Thoracic aorta (tissue), 2 donors: ENCODE results near the gene DAO. TPM values are rescaled to one million over a fixed set of nuclear protein-coding genes. Genes with fewer than 3 reads are reported as not detected.
"Not testable (repeated sequence)": the region's sequence is repeated elsewhere in the genome, so short reads cannot be mapped to it uniquely, and the experiment has no call there.

Experiments
- ATAC-seq: fragments of 150-250 bp; one replicate; pipeline ENCODE4 v1.8.0; 2017; ENCODE audit warnings: low read depth; ENCODE audit not compliant: insufficient number of reproducible peaks, low FRiP score
- DNase-seq: peaks from one replicate; pipeline ENCODE4 v3.0.0-alpha.2; 2020; ENCODE audit warnings: low spot score
- H3K27ac ChIP-seq, 2 donors: fragments of 200-600 bp; sonication (generic); 1 replicate in 1 of 2; 2 replicates in 1 of 2; pipeline ENCODE4 v1.5.1; 2016; ENCODE audit warnings: mild to moderate bottlenecking in 2 of 2, moderate library complexity in 2 of 2
- H3K27me3 ChIP-seq: fragments of 200-600 bp; sonication (generic); replicated peaks from 2 replicates; pipeline ENCODE4 v1.6.0; 2016; ENCODE audit warnings: mild to moderate bottlenecking; ENCODE audit not compliant: insufficient read depth
- H3K36me3 ChIP-seq: fragments of 200-600 bp; sonication (generic); one replicate; pipeline ENCODE4 v1.5.1; 2016
- H3K4me1 ChIP-seq, 2 donors: fragments of 200-600 bp; sonication (generic); 1 replicate in 1 of 2; 2 replicates in 1 of 2; pipeline versions ENCODE4 v1.5.1 to v1.6.0; 2016; ENCODE audit warnings: low read depth in 2 of 2, mild to moderate bottlenecking in 1 of 2; ENCODE audit not compliant: control insufficient read depth in 1 of 2
- H3K4me3 ChIP-seq: fragments of 200-600 bp; sonication (generic); 2 replicates; pipeline ENCODE4 v1.5.1; 2016; ENCODE audit warnings: mild to moderate bottlenecking
- H3K9me3 ChIP-seq: fragments of 200-600 bp; sonication (generic); 2 replicates; pipeline ENCODE4 v1.5.1; 2016
- CTCF ChIP-seq: fragments of 200-600 bp; sonication (generic); IDR thresholded peaks from one replicate; pipeline ENCODE4 v1.5.1; 2019; ENCODE audit warnings: antibody characterized with exemption
- total RNA-seq, 2 donors: library from RNA; depleted of rRNA; stranded (reverse); fragments of >200 nt; gene quantifications; one replicate each; pipeline versions ENCODE4 v1.1.0 to v1.2.3, GENCODE V29; 2016

DAO gene
- total RNA-seq, 2 donors from 2014 or later: not detected

GRCh38 chr12:108838194-108839017 is 41.5 kb upstream of the DAO start:
- Histone ChIP-seq H3K36me3 (no peaks in the 10 kb centered on the region), H3K27ac (peak overlapping the region; percentile 90 to 98), H3K4me3 (peak overlapping the region; percentile 34), H3K4me1 (peaks cover 56 to 77% of the 10 kb centered on the region in 2 donors), H3K27me3 (no peaks in the 10 kb centered on the region), H3K9me3 (no peaks in the 10 kb centered on the region)
- ATAC-seq (peak; percentile 89), DNase-seq (peak; percentile 83)
- TF ChIP-seq CTCF: no peak

- no peak for TF ChIP-seq CTCF
- peak overlapping the region; percentile 9 for H3K4me3 ChIP-seq
- H3K9me3 ChIP-seq: no peaks in the 10 kb centered on the region
- no peaks in the 10 kb centered on the region for H3K27me3 ChIP-seq
- ATAC-seq (peak; percentile 63), DNase-seq (no peak)
- H3K36me3 ChIP-seq: no peaks in the 10 kb centered on the region
- peak overlapping the region; percentile 90 to 98 for H3K27ac ChIP-seq
- peaks cover 47 to 69% of the 10 kb centered on the region in 2 donors for H3K4me1 ChIP-seq
Measured at GRCh38 chr12:108839018-108839889, 40.6 kb upstream of the DAO start.

- TF ChIP-seq CTCF: no peak
- no peak for ATAC-seq
- Histone ChIP-seq H3K36me3 (no peaks in the 10 kb centered on the region), H3K27ac (peak overlapping the region; percentile 90 to 98), H3K27me3 (no peaks in the 10 kb centered on the region), H3K4me3 (peak overlapping the region; percentile 9), H3K4me1 (peaks cover 42 to 63% of the 10 kb centered on the region in 2 donors), H3K9me3 (no peaks in the 10 kb centered on the region)
- no peak for DNase-seq
Measured at GRCh38 chr12:108839890-108840230, 40.0 kb upstream of the DAO start.

GRCh38 chr12:108840605-108841332 is 39.1 kb upstream of the DAO start:
- Histone ChIP-seq H3K9me3 (no peaks in the 10 kb centered on the region), H3K27me3 (no peaks in the 10 kb centered on the region), H3K36me3 (no peaks in the 10 kb centered on the region), H3K27ac (peak overlapping the region; percentile 90 to 98), H3K4me1 (peaks cover 38 to 59% of the 10 kb centered on the region in 2 donors), H3K4me3 (no peak overlapping the region)
- DNase-seq (no peak), ATAC-seq (no peak)
- no peak for TF ChIP-seq CTCF

GRCh38 chr12:108841825-108842224 is 38.1 kb upstream of the DAO start:
- H3K27ac ChIP-seq, DNase-seq, H3K36me3 ChIP-seq, H3K9me3 ChIP-seq, H3K27me3 ChIP-seq, ATAC-seq, H3K4me3 ChIP-seq: not testable (repeated sequence)
- H3K4me1 ChIP-seq: peaks cover 43 to 61% of the 10 kb centered on the region in 2 donors
